Neural cell (in vitro differentiated cells): ENCODE results near the gene KCNH2. TPM values are rescaled to one million over a fixed set of nuclear protein-coding genes. Genes with fewer than 3 reads are reported as not detected.

Experiments used
- H2AFZ ChIP-seq: fragments of 200-600, 300-800 bp; sonication (generic), shearing (Covaris generic); 2 replicates; pipeline ENCODE4 v1.6.0; 2014; ENCODE audit warnings: low read depth, mild to moderate bottlenecking, antibody characterized with exemption, low read length, moderate library complexity
- H3F3A ChIP-seq: fragments of 200-600 bp; shearing (Covaris generic); 2 replicates; pipeline ENCODE4 v1.6.1; 2016; ENCODE audit warnings: mild to moderate bottlenecking, moderate library complexity, mixed read lengths, antibody characterized with exemption, low read length; ENCODE audit not compliant: insufficient read depth, poor library complexity, severe bottlenecking
- H3K27ac ChIP-seq: fragments of 200-600, 300-800 bp; sonication (generic), shearing (Covaris generic); 2 replicates; pipeline ENCODE4 v1.5.1; 2014; ENCODE audit warnings: mild to moderate bottlenecking, low read length, moderate library complexity
- H3K27me3 ChIP-seq: fragments of 300-800, 200-600 bp; sonication (generic), shearing (Covaris generic); 2 replicates; pipeline ENCODE4 v1.6.0; 2014; ENCODE audit warnings: mild to moderate bottlenecking, low read depth, low read length, moderate library complexity; ENCODE audit not compliant: insufficient read depth
- H3K36me3 ChIP-seq: fragments of 300-800, 200-600 bp; sonication (generic), shearing (Covaris generic); 2 replicates; pipeline ENCODE4 v1.5.1; 2014; ENCODE audit warnings: mild to moderate bottlenecking, antibody characterized with exemption, low read length, moderate library complexity; ENCODE audit not compliant: insufficient read depth
- H3K4me2 ChIP-seq: fragments of 300-800, 200-600 bp; sonication (generic), shearing (Covaris generic); 2 replicates; pipeline ENCODE4 v1.6.0; 2014; ENCODE audit warnings: mild to moderate bottlenecking, low read length
- H3K4me3 ChIP-seq: fragments of 300-800, 200-600 bp; sonication (generic), shearing (Covaris generic); 2 replicates; pipeline ENCODE4 v1.5.1; 2014; ENCODE audit warnings: mild to moderate bottlenecking, low read length, moderate library complexity
- H3K79me2 ChIP-seq: fragments of 200-600 bp; shearing (Covaris generic); replicated peaks from 2 replicates; pipeline ENCODE4 v1.6.0; 2014; ENCODE audit warnings: mild to moderate bottlenecking, low read length, moderate library complexity; ENCODE audit not compliant: insufficient read depth
- H3K9ac ChIP-seq: fragments of 300-800, 200-600 bp; sonication (generic), shearing (Covaris generic); 2 replicates; pipeline ENCODE4 v1.6.1; 2016; ENCODE audit warnings: mild to moderate bottlenecking, low read length, mixed read lengths
- H3K9me2 ChIP-seq: fragments of 200-600 bp; shearing (Covaris generic); 2 replicates; pipeline ENCODE4 v1.6.1; 2016; ENCODE audit warnings: mild to moderate bottlenecking, low read length, mixed read lengths; ENCODE audit not compliant: insufficient read depth
- H3K9me3 ChIP-seq: fragments of 200-600, 300-800 bp; sonication (generic), shearing (Covaris generic); 2 replicates; pipeline ENCODE4 v1.6.1; 2016; ENCODE audit warnings: mild to moderate bottlenecking, mixed run types, low read length, moderate library complexity, mixed read lengths
- H4K20me1 ChIP-seq: fragments of 200-600 bp; shearing (Covaris generic); 2 replicates; pipeline ENCODE4 v1.6.1; 2016; ENCODE audit warnings: mild to moderate bottlenecking, mixed run types; ENCODE audit not compliant: insufficient read depth
- EP300 ChIP-seq: fragments of 450-650 bp; conservative IDR thresholded peaks from 2 replicates; pipeline ENCODE4 v1.6.1; 2014; ENCODE audit warnings: antibody characterized with exemption, mild to moderate bottlenecking, moderate library complexity; ENCODE audit not compliant: poor library complexity, severe bottlenecking
- EZH2 ChIP-seq: fragments of 200-600, 300-800 bp; shearing (Covaris generic), sonication (generic); IDR thresholded peaks from 2 replicates; pipeline ENCODE4 v1.6.1; 2014; ENCODE audit warnings: antibody characterized with exemption, low read length, borderline replicate concordance, mild to moderate bottlenecking; ENCODE audit not compliant: insufficient read depth, poor library complexity, severe bottlenecking
- MXI1 ChIP-seq: fragments of 450-650 bp; conservative IDR thresholded peaks from 2 replicates; pipeline ENCODE4 v1.6.1; 2014; ENCODE audit warnings: antibody characterized with exemption, mild to moderate bottlenecking; ENCODE audit not compliant: poor library complexity, severe bottlenecking
- POLR2AphosphoS5 ChIP-seq: IDR thresholded peaks from 2 replicates; pipeline ENCODE4 v1.6.1; 2012
- RAD21 ChIP-seq: fragments of 450-650 bp; conservative IDR thresholded peaks from 2 replicates; pipeline ENCODE4 v1.6.1; 2014; ENCODE audit warnings: antibody characterized with exemption, mild to moderate bottlenecking, moderate library complexity
- SMC3 ChIP-seq: fragments of 450-650 bp; conservative IDR thresholded peaks from 2 replicates; pipeline ENCODE4 v1.6.1; 2014; ENCODE audit warnings: antibody characterized with exemption, mild to moderate bottlenecking, moderate library complexity; ENCODE audit not compliant: poor library complexity
- TAF1 ChIP-seq: IDR thresholded peaks from 2 replicates; pipeline ENCODE4 v1.6.1; 2012; ENCODE audit warnings: low read depth
- polyA plus RNA-seq: library from polyadenylated mRNA; depleted of rRNA; stranded (reverse); fragments of >200 nt; gene quantifications from 2 replicates; pipeline ENCODE4 v1.2.3, GENCODE V29; 2014
- TF ChIP-seq, protein P1 (sequence below): IDR thresholded peaks from 2 replicates; pipeline ENCODE4 v1.6.1; 2012; ENCODE audit warnings: borderline replicate concordance
- TF ChIP-seq, protein P2 (sequence below): fragments of 450-650 bp; IDR thresholded peaks from 2 replicates; pipeline ENCODE4 v1.5.1; 2014; ENCODE audit warnings: antibody characterized with exemption, mild to moderate bottlenecking, moderate library complexity; ENCODE audit not compliant: poor library complexity, severe bottlenecking

KCNH2 gene
- polyA plus RNA-seq, 1 donor from 2014 or later, result 24.4 TPM

DNA sequence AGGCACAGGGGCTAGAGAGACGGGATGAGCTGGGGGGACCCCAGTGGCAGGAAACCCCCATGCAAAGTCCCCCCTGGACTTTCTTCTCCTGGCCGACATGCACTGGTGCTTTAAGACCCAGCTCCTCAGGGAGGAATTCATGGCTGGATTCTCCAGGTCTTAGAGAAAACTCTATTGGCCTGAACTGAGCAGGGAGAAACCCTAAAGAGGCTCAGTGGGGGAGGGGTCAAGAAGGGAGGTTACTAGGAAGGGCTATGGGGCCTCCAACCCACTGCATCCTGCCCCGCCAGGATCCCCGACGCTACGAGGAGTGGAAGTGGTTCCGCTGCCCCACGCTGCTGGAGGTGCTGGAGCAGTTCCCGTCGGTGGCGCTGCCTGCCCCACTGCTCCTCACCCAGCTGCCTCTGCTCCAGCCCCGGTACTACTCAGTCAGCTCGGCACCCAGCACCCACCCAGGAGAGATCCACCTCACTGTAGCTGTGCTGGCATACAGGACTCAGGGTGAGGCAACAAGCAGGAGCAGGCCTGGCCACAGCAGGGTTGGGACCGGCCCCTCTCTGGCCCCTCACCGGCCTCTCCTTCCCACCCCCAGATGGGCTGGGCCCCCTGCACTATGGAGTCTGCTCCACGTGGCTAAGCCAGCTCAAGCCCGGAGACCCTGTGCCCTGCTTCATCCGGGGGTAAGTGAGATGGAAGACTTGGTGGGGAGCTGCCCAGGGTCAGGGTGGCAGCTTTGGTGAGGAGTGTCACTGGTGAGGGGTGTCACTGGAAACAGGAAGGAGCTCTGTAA, 32.4 kb upstream of the KCNH2 start (continued):
- TF ChIP-seq, protein P1, sequence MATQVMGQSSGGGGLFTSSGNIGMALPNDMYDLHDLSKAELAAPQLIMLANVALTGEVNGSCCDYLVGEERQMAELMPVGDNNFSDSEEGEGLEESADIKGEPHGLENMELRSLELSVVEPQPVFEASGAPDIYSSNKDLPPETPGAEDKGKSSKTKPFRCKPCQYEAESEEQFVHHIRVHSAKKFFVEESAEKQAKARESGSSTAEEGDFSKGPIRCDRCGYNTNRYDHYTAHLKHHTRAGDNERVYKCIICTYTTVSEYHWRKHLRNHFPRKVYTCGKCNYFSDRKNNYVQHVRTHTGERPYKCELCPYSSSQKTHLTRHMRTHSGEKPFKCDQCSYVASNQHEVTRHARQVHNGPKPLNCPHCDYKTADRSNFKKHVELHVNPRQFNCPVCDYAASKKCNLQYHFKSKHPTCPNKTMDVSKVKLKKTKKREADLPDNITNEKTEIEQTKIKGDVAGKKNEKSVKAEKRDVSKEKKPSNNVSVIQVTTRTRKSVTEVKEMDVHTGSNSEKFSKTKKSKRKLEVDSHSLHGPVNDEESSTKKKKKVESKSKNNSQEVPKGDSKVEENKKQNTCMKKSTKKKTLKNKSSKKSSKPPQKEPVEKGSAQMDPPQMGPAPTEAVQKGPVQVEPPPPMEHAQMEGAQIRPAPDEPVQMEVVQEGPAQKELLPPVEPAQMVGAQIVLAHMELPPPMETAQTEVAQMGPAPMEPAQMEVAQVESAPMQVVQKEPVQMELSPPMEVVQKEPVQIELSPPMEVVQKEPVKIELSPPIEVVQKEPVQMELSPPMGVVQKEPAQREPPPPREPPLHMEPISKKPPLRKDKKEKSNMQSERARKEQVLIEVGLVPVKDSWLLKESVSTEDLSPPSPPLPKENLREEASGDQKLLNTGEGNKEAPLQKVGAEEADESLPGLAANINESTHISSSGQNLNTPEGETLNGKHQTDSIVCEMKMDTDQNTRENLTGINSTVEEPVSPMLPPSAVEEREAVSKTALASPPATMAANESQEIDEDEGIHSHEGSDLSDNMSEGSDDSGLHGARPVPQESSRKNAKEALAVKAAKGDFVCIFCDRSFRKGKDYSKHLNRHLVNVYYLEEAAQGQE, result no peak

GRCh38 chr7:151010037-151010306, 31.9 kb upstream of the KCNH2 start:
- TF ChIP-seq, protein P1, result no peak
- TF ChIP-seq SMC3, result no peak
- no peak for TF ChIP-seq POLR2AphosphoS5
- no peak overlapping the region for H3K4me2 ChIP-seq
- H3K27me3 ChIP-seq, result no peaks in the 10 kb centered on the region

DNA sequence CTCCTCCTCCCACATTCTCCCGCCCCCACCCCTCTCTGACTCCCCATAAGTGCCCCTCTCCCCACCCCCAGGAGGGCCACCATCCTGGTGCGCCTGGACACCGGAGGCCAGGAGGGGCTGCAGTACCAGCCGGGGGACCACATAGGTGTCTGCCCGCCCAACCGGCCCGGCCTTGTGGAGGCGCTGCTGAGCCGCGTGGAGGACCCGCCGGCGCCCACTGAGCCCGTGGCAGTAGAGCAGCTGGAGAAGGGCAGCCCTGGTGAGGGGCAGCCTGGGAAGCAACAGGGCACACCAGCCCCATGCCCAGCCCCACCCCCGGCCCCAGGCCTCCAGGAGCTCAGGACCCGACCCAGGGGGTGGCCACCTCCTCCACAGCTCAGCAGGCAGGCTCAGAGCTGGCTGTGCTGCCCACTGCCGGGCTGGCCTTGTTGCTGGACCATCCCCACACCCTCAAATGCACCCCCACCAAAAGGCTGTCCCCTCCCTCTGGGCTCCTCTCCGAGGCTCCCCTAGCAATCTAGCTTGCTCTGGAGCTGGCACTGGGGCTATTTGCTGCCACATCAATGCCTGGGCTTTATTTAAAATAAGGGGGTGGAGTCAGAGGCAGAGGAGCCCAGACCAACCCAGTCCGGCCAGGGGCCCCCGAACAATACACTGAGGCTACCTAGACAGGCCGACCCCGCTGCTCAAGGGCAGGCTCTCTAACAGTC, 31.4 kb upstream of the KCNH2 start:
- no peaks in the 10 kb centered on the region for H3K9me3 ChIP-seq
- no peaks in the 10 kb centered on the region for H3K36me3 ChIP-seq
- H3K27me3 ChIP-seq, result no peaks in the 10 kb centered on the region
- no peak for TF ChIP-seq TAF1
- no peak for TF ChIP-seq RAD21
- TF ChIP-seq EZH2, result no peak
- TF ChIP-seq SMC3, result no peak
- TF ChIP-seq, protein P2, sequence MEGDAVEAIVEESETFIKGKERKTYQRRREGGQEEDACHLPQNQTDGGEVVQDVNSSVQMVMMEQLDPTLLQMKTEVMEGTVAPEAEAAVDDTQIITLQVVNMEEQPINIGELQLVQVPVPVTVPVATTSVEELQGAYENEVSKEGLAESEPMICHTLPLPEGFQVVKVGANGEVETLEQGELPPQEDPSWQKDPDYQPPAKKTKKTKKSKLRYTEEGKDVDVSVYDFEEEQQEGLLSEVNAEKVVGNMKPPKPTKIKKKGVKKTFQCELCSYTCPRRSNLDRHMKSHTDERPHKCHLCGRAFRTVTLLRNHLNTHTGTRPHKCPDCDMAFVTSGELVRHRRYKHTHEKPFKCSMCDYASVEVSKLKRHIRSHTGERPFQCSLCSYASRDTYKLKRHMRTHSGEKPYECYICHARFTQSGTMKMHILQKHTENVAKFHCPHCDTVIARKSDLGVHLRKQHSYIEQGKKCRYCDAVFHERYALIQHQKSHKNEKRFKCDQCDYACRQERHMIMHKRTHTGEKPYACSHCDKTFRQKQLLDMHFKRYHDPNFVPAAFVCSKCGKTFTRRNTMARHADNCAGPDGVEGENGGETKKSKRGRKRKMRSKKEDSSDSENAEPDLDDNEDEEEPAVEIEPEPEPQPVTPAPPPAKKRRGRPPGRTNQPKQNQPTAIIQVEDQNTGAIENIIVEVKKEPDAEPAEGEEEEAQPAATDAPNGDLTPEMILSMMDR, result no peak
- TF ChIP-seq EP300, result no peak
- TF ChIP-seq, protein P1, result no peak
- no peak for TF ChIP-seq MXI1
- TF ChIP-seq POLR2AphosphoS5, result no peak
- no peaks in the 10 kb centered on the region for H3K9me2 ChIP-seq
- H3K4me2 ChIP-seq, result no peak overlapping the region
- no peak overlapping the region for H3K4me3 ChIP-seq
- no peaks in the 10 kb centered on the region for H3K79me2 ChIP-seq
- H3K27ac ChIP-seq, result no peak overlapping the region
- H3K9ac ChIP-seq, result no peak overlapping the region
- H4K20me1 ChIP-seq, result no peaks in the 10 kb centered on the region
- H2AFZ ChIP-seq, result no peak overlapping the region
- H3F3A ChIP-seq, result no peaks in the 10 kb centered on the region

More at GRCh38 chr7:151010037-151010306, 31.9 kb upstream of the KCNH2 start:
- H3K27ac ChIP-seq, result no peak overlapping the region
- no peak overlapping the region for H3K4me3 ChIP-seq
- H3K9me3 ChIP-seq, result no peaks in the 10 kb centered on the region
- H3K79me2 ChIP-seq, result no peaks in the 10 kb centered on the region
- H3K36me3 ChIP-seq, result no peaks in the 10 kb centered on the region
- H3K9ac ChIP-seq, result no peak overlapping the region
- no peak overlapping the region for H2AFZ ChIP-seq
- no peaks in the 10 kb centered on the region for H4K20me1 ChIP-seq
- H3K9me2 ChIP-seq, result no peaks in the 10 kb centered on the region
- no peaks in the 10 kb centered on the region for H3F3A ChIP-seq
